ENCODE measurements around the gene SHROOM3. TPM values are rescaled to one million over a fixed set of nuclear protein-coding genes. Genes with fewer than 3 reads are reported as not detected.

Gene SHROOM3
- polyA plus RNA-seq, 1 experiment = 9.5 TPM

GRCh38 chr4:76752861-76753501 is 318.0 kb downstream of the SHROOM3 start:
- Histone ChIP-seq H3K27me3 (ENCODE audit: control insufficient read depth, insufficient read depth, low read length) (no peaks in the 10 kb centered on the region), H3K27ac (ENCODE audit: low read depth, low read length) (peak overlapping the region; percentile 99), H3K4me3 (ENCODE audit: low read depth, low read length) (peak overlapping the region; percentile 36), H3K9me3 (ENCODE audit: control insufficient read depth, insufficient read depth, low read length) (no peaks in the 10 kb centered on the region)
- CTCF ChIA-PET = interaction anchor here (0.8 to 1.5 kb wide), 3 partner anchors 9 to 451 kb away, joined by 3 to 5 read pairs (median 3); no protein-coding TSS in a partner anchor
- DNase-seq (ENCODE audit: low read depth, low spot score) = peak; percentile 99
- POLR2A ChIA-PET = interaction anchor here (0.6 to 2.2 kb wide), 17 partner anchors 9 to 320 kb away, joined by 3 to 30 read pairs (median 4); partner anchors contain the start of gene SEPTIN11
- TF ChIP-seq CTCF (IDR thresholded peaks at IDR 0.05; ENCODE audit: low read depth, low read length) = no peak

GRCh38 chr4:76753814-76754213 is 318.8 kb downstream of the SHROOM3 start:
- CTCF ChIA-PET = interaction anchor here (0.7 to 1.5 kb wide), 4 partner anchors 8 to 450 kb away, joined by 3 to 5 read pairs (median 3); no protein-coding TSS in a partner anchor
- Histone ChIP-seq H3K9me3 (ENCODE audit: control insufficient read depth, insufficient read depth, low read length) (no peaks in the 10 kb centered on the region), H3K27ac (ENCODE audit: low read depth, low read length) (peak overlapping the region; percentile 98), H3K27me3 (ENCODE audit: control insufficient read depth, insufficient read depth, low read length) (no peaks in the 10 kb centered on the region), H3K4me3 (ENCODE audit: low read depth, low read length) (peak overlapping the region; percentile 5; the same call in 1 of the 2 replicates)
- POLR2A ChIA-PET = interaction anchor here (0.6 to 2.2 kb wide), 18 partner anchors 9 to 319 kb away, joined by 3 to 30 read pairs (median 5); partner anchors contain the start of gene SEPTIN11
- peak; percentile 93 for DNase-seq (ENCODE audit: low read depth, low spot score)
- no peak for TF ChIP-seq CTCF (IDR thresholded peaks at IDR 0.05; ENCODE audit: low read depth, low read length)

- no peaks in the 10 kb centered on the region for H3K9me3 ChIP-seq (ENCODE audit: control insufficient read depth, insufficient read depth, low read length)
- TF ChIP-seq CTCF (IDR thresholded peaks at IDR 0.05; ENCODE audit: low read depth, low read length) = no peak
- ChIA-PET CTCF (interaction anchor here (0.7 to 1.3 kb wide), 3 partner anchors 10 to 139 kb away, joined by 3 to 5 read pairs (median 3); no protein-coding TSS in a partner anchor), POLR2A (interaction anchor here (1.5 to 2.2 kb wide), 3 partner anchors 10 to 233 kb away, joined by 11 to 25 read pairs (median 14); partner anchors contain the start of gene SEPTIN11)
- DNase-seq (ENCODE audit: low read depth, low spot score) = no peak
- peak overlapping the region; percentile 98 for H3K27ac ChIP-seq (ENCODE audit: low read depth, low read length)
- H3K27me3 ChIP-seq (ENCODE audit: control insufficient read depth, insufficient read depth, low read length) = no peaks in the 10 kb centered on the region
- H3K4me3 ChIP-seq (ENCODE audit: low read depth, low read length) = no peak overlapping the region
Observed at GRCh38 chr4:76754439-76754838, 319.4 kb downstream of the SHROOM3 start.

- DNase-seq (ENCODE audit: low read depth, low spot score) = no peak
- Histone ChIP-seq H3K27me3 (ENCODE audit: control insufficient read depth, insufficient read depth, low read length) (no peaks in the 10 kb centered on the region), H3K9me3 (ENCODE audit: control insufficient read depth, insufficient read depth, low read length) (no peaks in the 10 kb centered on the region), H3K27ac (ENCODE audit: low read depth, low read length) (no peak overlapping the region), H3K4me3 (ENCODE audit: low read depth, low read length) (no peak overlapping the region)
- no peak for TF ChIP-seq CTCF (IDR thresholded peaks at IDR 0.05; ENCODE audit: low read depth, low read length)
- ChIA-PET POLR2A (interaction anchor here (1.0 to 1.3 kb wide), 2 partner anchors 12 to 17 kb away, joined by 3 to 6 read pairs; no protein-coding TSS in a partner anchor), CTCF (interaction anchor here (1.0 to 1.9 kb wide), 5 partner anchors 8 to 325 kb away, joined by 3 to 5 read pairs (median 3); no protein-coding TSS in a partner anchor)
Observed at GRCh38 chr4:76755756-76756155, 320.7 kb downstream of the SHROOM3 start.

GRCh38 chr4:76756416-76756815 is 321.4 kb downstream of the SHROOM3 start:
- DNase-seq (ENCODE audit: low read depth, low spot score) = no peak
- CTCF ChIA-PET = interaction anchor here (1.0 to 2.0 kb wide), 4 partner anchors 25 to 325 kb away, joined by 3 to 5 read pairs (median 4); no protein-coding TSS in a partner anchor
- no peak overlapping the region for H3K4me3 ChIP-seq (ENCODE audit: low read depth, low read length)
- no peak for TF ChIP-seq CTCF (IDR thresholded peaks at IDR 0.05; ENCODE audit: low read depth, low read length)
- H3K9me3 ChIP-seq (ENCODE audit: control insufficient read depth, insufficient read depth, low read length) = no peaks in the 10 kb centered on the region
- no peak overlapping the region for H3K27ac ChIP-seq (ENCODE audit: low read depth, low read length)
- H3K27me3 ChIP-seq (ENCODE audit: control insufficient read depth, insufficient read depth, low read length) = no peaks in the 10 kb centered on the region
- POLR2A ChIA-PET = interaction anchor here (1.0 to 1.3 kb wide), 2 partner anchors 13 to 18 kb away, joined by 3 to 6 read pairs; no protein-coding TSS in a partner anchor
